PFSK-1 (cell line): ENCODE data around the gene TRAF3IP3.

ENCODE experiments used
- POLR2AphosphoS5 ChIP-seq: IDR thresholded peaks from 2 replicates; pipeline ENCODE4 v1.6.1; 2012; ENCODE audit warnings: low read depth, mild to moderate bottlenecking, control low read depth, low read length, moderate library complexity
- TAF1 ChIP-seq: IDR thresholded peaks from 2 replicates; pipeline ENCODE4 v1.6.1; 2012; ENCODE audit warnings: low read length, control low read depth, borderline replicate concordance; ENCODE audit not compliant: insufficient read depth

- peak; percentile 85 for TF ChIP-seq POLR2AphosphoS5
- TF ChIP-seq TAF1, result peak; percentile 81; the same call in 1 of the 2 replicates
These were observed 71.8 kb downstream of the TRAF3IP3 start, which contains the start of gene UTP25 for GRCh38 chr1:209827384-209828262.
